ENCODE data around the gene HOXB13.

The HOXB13 gene

DNA sequence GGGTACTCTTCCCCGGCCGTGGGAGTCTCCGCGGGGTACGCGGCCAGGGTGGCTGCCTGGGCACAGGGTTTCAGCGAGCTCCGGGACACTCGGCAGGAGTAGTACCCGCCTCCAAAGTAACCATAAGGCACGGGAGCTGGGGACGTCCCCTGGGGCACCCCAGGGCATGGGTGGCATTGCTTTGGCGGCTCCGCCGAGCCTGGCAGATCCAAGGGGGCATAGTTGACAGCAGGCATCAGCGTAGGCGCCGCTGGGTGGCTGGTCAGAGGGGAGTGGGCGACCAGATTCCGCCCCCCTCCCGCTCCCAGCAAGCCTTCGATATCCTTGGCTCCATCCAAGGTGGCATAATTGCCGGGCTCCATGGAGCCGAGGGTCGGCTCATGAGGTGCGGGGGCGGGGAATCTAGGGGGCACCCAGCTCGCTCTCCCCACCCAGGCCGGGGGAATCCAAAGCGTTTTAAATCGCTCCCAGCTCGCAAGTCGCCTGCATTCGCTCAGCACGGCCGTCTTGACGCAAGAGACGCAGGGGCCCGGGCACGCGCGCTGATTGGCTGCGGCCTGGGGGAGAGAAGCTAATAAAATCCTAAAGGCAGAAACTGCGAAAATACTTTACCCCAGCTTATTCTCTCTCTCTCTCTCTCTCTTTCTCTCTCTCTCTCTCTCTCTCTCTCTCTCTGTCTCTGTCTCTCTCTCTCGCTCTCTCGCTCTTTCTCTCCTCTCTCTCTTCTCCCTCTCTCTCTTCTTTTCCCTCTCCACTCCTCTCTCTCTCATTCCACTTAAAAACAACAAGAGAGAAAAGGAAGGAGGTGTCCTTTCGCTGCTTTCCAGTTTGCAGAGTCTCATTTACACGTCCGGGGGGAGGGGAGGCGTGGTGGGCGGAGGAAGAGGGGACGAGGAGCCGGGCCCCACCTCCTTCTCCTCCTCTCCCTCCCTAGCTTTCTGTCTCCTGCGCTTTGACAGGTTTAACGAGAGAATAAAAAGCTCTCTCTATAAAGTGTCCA, at the start of gene HOXB13:
TSS of gene HOXB13 (minus strand) at position 519 of the 1,000 bp plus-strand sequence. CDS start at position 362, 157 bp downstream.
- DNase-seq (ENCODE audit: low read depth, low spot score) = peak; percentile 71

DNA sequence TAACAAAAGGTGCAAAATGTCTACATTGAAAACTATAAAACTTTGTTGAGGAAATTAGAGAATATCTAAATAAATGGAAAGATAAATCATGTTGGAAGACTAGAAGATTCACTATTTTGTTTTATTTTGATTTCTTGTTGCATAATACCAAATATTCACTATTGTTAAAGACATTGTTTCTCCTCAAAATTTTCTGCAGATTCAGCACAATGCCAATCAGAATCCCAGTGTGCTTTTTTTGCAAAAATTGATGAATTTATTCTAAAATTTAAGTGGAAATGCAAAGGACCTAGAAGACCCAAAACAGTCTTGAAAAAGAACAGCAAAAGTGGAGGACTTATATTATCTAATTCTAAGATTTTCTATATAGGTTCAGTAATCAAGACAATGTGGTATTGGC, 48.1 kb upstream of the HOXB13 start:
- DNase-seq (ENCODE audit: low read depth, low spot score) = no peak

DNA sequence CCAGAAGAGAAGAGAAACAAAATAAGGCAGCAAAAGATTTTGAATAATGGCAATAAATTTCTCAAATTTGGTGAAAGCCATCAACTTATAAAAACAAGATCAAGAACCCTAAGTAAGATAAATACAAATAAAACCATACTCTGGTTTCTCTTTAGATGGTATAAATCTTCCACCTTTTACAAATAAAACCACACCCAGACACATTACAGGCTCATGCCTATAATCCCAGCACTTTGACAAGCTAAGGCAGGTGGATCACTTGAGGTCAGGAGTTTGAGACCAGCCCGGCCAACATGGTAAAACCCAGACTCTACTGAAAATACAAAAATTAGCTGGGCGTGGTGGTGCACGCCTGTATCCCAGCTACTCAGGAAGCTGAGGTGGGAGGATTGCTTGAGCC, 44.7 kb upstream of the HOXB13 start:
- no peak for DNase-seq (ENCODE audit: low read depth, low spot score)

DNA sequence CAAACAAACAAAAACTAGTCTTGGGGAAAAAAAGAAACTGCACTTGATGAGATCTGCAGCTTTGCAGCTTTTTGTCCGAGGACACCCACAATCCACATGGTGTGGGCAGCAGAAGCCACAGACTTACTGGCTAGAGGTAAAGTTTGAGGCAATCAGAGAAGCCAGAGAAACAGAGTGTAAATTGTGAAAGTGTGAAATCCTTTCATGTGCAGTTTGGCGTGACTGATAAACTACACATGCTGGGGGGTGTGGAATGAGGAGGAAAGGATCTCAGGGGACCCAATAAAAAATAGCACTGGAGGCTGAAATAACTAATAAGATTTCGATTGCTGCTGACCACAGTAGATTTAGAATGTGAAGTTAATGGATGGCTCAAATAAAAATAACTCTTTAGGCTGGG, 42.4 kb upstream of the HOXB13 start:
- no peak for DNase-seq (ENCODE audit: low read depth, low spot score)

DNA sequence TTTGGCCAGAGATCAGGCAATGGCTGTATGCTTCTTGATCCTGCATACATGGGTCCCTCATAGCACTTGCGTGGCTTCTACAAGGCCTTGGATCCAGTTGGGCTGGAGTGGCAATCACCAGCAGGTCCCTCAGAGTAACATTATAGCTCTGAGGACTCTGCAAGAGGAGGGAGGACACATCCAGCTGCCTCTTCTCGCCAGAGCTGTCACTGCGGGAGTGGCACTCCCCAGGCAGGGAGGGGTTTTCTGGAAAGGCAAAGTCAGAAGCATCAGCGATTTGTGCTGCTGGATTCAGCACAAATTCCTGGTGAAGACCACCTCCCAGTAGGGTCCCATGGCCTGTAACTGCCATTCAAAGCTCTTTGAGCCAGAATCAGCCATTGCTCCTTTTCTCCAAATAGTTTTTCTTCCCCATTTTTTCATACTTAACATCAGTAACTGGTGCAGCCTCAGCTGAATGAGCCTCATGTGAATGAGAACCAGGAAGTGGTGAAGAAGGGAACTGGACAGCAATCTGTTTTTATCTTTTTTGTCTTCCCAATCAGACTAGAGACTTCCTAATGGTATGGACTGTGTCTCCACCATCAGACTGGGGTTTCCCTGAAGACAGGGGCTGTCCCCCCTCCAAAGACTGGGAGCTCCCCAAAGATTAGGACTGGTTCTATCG, 40.6 kb upstream of the HOXB13 start:
- no peak for DNase-seq (ENCODE audit: low read depth, low spot score)

DNA sequence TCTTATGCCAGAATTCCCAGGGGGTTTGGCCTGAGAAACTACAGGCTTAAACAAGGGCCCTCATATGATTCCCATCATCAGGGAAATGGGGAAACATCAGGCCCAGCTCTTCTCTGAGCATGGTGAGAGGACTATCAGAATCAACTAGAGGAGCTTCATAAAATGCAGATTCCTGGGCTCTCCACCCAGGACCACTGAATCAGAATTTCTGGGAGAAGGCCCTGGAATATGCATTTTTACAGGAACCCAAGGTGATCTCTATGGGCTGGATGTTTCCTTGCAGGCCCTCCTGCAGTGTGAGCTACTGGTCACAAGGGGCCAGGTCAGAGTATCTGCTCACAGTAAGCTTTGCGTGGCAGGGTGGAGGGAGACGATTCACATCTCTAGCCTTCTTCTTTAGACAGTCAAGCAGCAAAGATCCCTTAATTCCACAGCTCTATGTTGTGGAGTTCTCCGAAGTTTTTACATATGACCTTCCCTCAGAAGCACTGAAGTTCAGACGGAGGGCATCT, 38.8 kb upstream of the HOXB13 start:
- no peak for DNase-seq (ENCODE audit: low read depth, low spot score)

DNA sequence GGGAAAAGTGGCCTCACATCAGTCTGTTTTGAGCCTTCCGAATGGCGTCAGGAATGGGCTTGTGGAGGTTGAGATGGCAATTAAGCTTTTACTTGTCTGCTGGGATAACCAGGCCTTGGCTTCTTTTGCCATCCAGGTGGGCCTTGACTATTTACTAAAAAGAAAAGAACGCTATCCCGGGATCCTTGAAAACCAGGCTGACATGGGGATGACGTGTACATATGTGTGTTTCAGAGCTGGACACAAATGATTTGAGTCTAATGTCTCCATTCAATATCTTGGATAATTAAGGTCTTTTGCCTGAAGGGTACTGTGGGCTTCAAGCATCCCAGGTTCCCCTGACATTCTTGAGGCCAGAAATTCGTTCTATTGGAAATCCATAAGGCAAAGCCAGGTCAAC, 32.6 kb upstream of the HOXB13 start:
- no peak for DNase-seq (ENCODE audit: low read depth, low spot score)

DNA sequence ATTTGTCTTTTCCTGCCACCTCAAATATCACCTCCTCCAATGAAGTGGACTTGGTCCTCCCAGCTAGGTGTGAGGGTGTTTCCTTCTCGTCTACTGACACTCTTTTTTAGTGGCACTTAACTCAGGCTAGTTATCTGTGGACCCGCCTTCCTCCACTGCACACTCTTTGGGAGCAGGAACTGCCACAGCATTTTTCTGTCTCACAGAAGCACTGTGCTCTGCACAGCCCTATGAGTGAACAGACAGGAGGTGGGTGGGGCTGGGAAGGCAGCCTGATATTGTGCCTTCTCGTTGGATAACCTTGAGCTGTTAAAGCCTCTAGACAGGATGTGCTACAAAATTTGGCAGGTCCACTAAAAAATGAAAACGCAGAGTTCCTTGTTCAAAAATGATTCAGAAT, 31.9 kb upstream of the HOXB13 start:
- no peak for DNase-seq (ENCODE audit: low read depth, low spot score)

DNA sequence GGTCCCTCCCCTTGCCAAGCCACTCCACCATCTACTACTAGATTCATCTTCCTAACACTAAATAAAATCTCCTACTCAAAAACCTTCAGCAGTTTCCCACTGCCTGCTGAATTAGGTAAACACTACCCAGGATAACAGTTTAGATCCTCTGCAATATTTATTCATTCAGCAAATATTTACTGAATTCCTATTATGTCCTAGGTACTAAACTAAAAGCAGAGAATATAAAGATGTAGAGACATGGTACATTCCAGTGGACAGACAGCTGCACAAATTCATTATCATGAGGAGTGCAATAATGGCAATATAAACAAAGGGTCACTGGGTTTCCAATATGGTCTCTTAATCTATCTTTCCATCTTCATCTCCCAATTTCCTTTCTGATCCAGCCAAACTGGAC, 30.7 kb upstream of the HOXB13 start:
- no peak for DNase-seq (ENCODE audit: low read depth, low spot score)

DNA sequence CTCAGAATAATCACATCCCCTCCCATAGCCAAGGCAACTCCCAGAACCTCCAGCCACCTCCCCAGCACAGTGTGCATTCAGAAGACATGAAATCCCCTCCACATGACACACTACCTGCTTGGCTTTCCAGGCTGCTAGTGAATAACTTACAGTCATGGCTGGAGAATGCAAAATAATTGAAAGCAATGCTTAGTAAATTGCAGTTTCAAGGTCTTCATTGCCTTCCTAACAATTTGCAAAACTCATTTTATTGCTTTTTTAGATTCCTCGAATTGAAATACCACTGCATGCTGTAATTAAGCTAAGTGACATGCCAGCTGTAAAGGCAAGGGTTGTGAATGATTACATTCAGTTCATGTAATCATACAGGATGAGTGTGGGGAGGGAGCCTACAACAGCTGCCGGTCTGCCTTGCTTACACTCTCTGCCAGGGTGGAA, 29.0 kb upstream of the HOXB13 start:
- no peak for DNase-seq (ENCODE audit: low read depth, low spot score)

DNA sequence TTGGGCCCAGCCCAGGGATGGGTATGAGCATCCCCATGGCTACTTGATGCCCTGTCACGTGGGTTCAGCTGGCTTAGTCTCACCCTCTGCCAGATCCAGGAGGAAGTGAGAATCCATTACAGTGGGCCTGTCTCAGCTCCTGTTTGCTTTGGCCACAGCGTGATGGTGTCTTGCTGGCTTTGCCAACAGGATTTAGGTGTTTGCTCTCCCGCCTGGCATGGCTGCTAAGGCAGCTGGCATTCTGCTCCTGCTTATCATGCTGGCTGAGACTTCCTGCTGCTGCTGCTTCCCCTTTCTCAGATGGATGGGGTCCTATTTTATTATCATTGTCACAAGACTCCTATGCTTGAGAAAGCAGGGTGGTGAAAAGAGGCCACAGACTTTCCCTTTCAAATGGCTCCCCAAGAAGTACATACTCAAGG, 28.3 kb upstream of the HOXB13 start:
- no peak for DNase-seq (ENCODE audit: low read depth, low spot score)

DNA sequence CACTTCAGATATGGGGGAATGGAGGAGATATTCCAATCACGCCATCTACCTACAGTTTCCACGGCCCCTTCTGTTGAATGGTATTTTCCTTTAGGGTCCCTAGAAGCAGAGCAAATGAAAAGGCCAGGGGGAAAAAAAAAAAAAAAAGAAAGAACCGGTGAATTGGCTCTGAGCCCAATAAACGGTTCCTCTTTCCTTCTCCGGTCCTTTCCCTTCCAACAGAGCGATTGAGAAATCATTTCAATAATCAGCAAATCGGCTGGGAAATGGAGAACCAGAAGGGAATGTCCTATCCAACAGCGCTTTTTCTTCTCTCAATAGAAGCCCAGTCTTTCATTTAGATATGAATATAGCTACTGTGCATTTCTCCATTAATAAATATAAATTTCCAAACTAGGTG, 26.8 kb upstream of the HOXB13 start:
- DNase-seq (ENCODE audit: low read depth, low spot score) = no peak

DNA sequence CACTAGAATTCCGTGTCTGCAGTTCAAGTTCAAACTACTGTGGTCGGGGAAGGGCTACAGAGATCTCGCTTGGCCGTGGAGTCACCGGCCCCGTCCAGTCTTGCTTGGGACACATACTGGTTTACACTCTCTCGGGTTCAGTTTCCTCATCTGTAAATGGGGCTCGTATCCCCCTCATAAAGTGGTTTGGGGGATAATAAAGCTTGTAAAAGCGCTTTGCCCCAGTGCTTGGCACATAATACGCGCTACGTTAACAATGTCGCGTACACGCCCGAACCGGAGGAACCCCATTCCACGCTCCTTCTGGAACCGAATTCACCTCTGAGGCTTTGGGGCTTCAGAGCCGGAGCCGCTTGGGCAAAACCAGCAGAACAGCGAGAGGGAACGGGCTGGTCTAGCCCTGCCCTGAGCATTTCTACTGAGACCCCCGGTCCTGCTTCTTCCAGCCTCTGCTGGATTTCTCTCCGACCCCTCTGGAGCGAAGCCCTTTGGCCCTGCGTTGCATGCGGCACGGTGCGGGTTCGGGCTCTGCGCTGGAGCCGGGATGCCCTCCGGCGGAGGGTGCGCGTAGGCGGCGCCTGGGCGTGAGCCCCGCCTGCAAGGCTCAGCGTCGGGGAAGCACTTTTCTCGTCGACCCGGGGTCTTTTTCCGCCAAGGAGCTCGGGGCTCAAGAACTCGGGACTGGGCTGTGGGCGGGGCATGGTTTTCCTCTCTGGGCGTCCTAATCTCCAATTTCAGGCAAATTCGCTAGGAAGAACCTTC, 26.1 kb upstream of the HOXB13 start:
- DNase-seq (ENCODE audit: low read depth, low spot score) = peak; percentile 79

DNA sequence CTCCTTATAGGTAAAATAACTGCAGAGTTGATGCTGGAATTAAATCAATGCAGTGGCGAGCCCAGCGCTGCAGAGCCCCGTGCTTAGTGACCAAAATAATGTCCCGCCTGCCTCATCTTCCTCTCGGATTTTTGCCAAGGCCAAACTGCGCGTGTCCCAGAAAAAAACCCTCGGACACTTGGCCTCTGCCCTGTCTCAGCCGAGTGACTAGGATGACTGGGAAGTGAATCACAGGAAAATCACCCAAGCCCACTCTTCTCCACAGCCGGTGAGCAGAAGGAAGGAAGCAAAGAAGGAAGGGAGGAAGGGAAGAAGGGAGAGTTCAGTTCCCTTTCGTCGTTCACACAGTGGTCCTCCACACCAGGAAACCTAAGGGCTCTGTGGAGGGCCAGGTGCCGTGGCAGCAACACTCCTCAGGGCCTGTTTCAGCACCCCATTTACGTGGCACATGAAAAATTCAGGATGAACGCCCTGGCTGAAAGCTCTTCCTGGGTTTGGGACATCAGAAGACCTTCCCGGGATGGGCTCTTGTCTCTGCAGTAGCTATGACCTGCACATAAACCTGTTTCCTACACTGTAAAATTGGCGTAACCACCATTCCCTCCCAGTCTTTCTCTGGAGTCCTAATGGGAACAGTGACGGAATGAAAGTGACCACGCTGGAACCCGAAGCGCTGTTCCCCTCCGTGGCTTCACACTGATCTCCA, 25.4 kb upstream of the HOXB13 start:
- DNase-seq (ENCODE audit: low read depth, low spot score) = no peak

DNA sequence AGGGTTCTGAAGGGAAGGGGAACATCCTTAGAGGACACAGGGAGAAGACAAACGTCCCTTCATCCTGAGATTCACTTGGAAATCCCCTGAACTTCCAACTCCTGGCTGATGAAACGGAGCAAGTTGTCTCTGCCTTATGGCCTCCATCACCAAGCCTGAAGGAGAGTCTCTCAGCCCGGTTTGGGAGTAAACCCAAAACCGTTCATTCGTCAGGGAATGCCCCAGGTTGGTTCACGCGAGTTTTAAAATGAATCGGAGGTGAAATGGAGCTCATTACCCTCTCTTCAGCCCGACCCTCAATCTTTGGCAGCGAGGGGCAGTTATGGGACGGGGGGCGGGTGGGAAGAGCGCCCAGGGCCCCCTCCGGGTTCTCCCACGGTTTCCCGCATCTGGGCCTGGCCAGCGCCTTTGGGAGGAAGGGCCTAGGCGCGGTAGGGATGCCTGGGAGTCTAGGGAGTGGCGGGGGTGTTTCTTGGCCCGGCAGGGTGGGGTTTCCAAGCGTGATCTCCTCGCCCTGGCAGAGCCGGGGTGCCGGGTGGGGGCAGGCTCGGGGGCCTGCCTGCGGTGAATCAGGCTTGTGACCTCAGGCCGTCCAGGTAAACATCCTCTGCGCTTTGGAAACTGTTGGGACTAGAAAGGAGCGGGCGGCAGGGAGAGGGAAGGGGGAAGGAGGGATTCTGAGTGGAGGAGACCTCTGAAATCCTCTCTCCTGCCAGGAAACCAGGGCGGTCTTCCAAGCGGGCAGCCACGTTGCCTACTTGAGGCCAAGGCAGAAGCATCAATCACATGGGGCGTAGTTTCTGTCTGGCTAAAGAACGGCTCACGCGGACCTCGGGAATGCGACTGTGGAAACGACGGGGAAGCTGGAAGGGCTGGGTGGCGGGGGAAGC, 24.1 kb upstream of the HOXB13 start:
- DNase-seq (ENCODE audit: low read depth, low spot score) = no peak

DNA sequence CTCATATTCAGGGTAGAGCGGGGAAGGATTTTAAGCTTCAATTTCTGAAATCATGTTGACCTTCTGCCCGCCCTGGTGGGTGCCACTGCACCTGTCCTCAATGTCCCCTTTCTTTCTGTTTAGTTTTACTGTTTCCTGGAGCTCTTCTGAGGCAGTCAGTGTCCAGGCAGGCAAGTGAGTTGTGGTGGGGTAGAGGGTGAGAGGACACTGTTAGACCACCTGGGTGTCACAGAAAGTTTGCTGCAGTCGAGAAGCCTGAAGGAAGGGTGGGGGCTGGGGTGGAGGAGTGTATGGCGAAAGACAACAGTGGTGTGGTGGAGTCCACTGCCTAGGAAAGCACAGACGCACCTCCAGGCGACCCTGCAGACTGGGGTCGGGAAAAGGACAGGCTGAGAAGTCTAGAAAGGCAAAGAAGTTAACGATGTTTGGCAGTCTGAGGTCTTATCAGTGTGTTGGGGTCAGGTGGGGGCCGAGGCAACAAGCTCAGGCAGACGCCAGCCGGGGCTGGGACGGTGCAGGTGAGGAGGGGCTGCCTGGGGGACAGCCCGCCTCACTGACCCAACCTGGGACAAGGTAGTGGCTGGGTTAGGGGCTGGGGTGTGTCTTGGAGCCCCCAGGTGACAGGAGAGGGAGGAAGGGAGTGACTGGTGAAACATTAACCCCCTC, 23.3 kb upstream of the HOXB13 start:
- DNase-seq (ENCODE audit: low read depth, low spot score) = no peak

DNA sequence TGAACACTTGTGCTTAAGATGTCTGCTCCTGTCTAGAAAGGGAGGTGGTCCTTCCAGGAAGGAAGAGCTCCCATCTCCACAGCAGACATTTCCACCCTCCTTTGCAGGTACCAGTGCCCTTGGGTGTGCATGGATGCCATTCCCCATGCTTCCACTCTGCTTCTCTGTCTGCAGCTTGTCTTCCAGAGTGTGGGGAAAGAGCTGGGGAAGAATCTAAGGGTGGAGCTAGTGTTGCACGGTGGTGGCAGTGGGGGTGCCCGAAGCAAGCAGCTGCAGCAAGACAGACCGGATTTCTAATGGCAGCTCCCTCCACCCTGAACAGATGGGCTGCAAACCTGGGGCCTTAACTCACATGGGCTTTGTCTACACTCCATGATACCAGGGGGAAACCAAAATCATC, 22.6 kb upstream of the HOXB13 start:
- DNase-seq (ENCODE audit: low read depth, low spot score) = no peak

DNA sequence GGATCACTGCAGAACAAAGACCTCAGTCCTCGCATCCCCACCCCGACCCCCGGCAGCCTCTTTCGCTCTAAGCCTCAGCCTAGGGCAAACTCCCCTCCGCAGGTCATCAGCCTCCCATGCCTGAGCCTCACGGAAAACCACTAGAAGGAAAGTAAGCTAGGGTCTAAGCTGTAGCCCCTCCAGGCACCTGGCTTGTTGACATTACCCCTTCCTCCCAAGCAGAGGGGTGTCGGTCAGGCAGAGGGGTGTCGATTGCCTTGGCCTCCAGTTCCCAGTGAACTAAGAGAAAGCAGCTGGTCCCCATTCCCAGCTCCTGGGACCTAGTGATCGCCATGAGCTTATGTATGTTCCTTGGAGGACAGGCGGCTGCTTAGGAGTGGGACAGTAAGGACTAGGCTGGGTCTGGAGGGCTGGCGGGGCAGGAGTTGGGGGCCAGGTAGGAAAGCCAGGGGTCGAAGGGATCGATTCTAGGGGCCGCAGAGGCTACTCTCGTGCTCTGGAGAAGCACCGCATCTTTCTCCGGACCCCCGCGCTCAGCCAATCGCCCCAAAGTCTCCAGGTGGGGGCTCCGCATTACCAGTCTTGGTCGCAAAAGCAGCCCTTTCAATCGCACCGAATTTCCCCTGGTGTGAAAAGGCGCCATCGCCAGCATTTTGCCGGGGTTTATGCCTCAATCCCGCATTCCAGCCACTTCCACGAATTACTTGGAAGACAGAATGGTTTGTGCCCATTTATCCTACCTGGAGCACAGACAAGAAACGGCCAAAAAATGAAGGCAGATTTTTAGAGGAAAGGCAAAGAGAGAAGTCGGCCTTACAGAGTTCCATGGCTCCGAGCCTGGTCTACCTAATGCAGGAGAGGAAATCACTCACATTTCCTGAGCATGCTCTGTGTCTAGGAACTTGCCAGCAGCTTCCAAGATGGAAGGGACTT, 21.3 kb upstream of the HOXB13 start:
- peak; percentile 69 for DNase-seq (ENCODE audit: low read depth, low spot score)

Data from ELF-1 (cell line).